HG02610 (cell line): Measurements from ENCODE around the gene AOX1.
"Not testable (repeated sequence)": the region's sequence is repeated elsewhere in the genome, so short reads cannot be mapped to it uniquely, and the experiment has no call there.

ENCODE experiments used
- ATAC-seq: cut with Tn5 transposase; IDR thresholded peaks from one replicate; pipeline ENCODE4 v1.9.1; 2021; ENCODE audit warnings: mild to moderate bottlenecking, moderate library complexity; ENCODE audit not compliant: unreplicated experiment

Gene AOX1

DNA sequence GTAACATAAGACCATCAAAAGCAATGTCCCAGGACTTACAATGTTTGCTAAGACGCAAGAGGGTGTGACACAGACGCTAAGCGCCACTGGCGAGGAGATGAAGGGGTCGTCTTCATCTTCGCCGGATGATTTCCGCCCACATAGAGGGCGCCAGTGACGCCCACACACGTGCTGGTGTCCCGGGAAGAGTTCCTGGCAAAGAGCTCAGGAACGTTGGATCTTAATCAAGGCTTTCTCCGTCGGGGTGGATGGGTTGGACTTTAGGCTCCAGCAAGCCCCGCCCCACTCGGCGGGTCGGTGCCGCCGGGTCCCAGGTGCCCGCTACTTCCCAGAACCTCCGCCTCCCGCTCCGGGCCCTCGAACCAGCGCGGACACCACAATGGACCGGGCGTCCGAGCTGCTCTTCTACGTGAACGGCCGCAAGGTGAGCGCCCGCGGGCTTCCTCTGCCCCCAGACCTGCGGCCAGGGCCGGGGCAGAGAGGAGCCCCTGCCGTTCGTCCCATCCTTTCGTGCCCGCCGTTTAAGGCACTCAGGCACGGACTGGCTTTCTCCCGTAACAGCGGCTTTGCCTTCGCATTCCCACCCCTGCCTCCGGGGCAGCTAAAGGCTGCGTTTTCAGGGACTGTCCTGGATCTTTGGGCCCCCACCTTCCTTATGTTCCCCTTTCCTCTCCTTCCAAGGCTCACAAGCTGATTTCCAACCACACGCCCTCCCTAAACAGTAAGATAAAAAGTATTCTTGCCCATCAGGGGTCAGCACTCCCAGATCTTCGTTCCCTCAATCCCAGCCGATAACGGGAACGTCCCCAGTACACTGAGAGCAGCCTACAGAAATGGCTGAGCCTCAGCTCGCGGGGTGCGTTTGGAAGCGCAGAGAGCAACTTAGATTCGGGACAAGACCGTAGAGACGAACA lies at the start of gene AOX1:
AOX1 (plus strand) TSS at position 285 of the 914 bp plus-strand sequence; CDS start at position 380, 95 bp downstream.
- peak; percentile 33 for ATAC-seq

DNA sequence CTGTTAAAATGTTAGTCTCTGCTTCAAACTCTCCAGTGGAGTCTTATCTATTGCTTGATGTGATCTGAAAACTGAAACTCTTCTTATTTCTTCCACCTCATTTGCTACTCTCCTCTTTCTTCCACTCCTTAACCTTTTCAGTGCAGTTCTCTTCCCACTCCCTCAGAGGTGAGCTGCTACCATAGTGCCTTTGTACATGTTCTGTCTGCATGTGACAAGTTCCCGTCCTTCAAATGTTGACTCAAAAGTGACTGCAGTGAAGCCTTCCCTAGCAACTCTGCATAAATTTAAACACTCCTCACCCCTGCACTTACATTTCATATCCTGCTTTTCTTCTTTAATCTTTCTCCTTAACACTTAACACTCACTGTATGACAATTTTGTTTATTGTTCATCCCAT lies 47.7 kb upstream of the AOX1 start:
- no peak for ATAC-seq

- ATAC-seq, result no peak
These were observed 45.0 kb upstream of the AOX1 start for GRCh38 chr2:200540793-200541192.

- ATAC-seq, result not testable (repeated sequence)
These were observed 19.2 kb upstream of the AOX1 start for GRCh38 chr2:200566596-200566995.

DNA sequence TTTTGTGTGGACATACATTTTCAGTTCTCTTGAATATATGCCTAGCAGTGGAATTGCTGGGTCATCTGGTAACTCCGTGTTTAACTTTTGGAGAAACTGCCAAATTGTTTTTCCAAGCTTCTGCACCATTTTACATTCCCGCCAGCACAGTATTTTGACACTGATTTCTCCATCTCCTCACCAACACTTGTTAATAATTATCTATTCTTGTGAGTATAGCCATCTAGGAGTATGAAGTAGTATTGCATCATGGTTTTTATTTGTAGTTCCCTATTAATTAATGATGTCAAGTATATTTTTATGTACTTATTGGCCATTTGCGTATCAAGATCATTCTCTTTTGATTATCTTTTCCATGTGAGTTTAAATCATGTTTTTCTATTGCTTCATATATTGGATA lies 17.9 kb upstream of the AOX1 start:
- ATAC-seq, result no peak

DNA sequence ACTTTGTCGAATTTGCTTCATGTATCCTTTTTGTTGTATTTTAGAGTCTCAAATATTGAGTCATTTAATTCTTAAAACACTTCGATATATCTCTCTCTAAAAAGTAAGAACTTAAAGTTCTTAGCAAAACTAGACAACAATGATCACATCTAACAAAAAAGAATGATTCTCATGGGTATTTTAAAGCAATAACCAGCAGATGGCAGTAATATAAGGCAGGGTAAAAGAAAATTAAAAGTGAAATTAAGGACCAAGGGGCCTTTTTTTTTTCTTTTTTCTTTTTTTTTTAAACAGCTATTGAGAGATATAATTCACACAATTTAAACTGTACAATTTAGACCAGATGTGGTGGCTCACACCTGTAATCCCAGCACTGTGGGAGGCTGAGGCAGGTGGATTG lies 9.9 kb upstream of the AOX1 start:
- ATAC-seq, result no peak

DNA sequence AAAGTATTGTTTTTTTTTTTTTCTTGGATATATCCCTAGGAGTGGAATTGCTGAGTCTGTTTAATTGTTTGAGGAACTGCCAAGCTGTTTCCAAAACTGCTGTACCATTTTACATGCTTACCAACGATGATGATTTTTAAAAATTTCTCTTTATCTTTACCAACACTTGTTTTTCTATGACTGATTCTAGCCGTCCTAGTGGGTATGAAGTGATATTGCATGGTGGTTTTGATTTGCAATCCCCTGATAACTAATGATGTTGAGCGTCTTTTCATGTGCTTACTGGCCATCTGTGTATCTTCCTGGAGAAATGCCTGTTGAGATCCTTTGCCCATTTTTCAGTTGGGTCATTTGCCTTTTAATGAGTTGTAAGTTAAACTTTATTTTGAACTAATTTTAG lies 8.8 kb upstream of the AOX1 start:
- ATAC-seq, result no peak

- ATAC-seq, result no peak
These were observed 7.0 kb upstream of the AOX1 start for GRCh38 chr2:200578778-200579177.

- peak; percentile 77 for ATAC-seq
These were observed 1.2 kb upstream of the AOX1 start for GRCh38 chr2:200584639-200585038.

- ATAC-seq, result no peak
These were observed 479 bp upstream of the AOX1 start for GRCh38 chr2:200585340-200585729.

GRCh38 chr2:200586644-200586975 lies 796 bp downstream of the AOX1 start:
- ATAC-seq, result no peak

GRCh38 chr2:200587007-200587616 lies 1.3 kb downstream of the AOX1 start:
- no peak for ATAC-seq

GRCh38 chr2:200588076-200588678 lies 2.4 kb downstream of the AOX1 start:
- ATAC-seq, result no peak

- no peak for ATAC-seq
These were observed 4.3 kb downstream of the AOX1 start for GRCh38 chr2:200590090-200590489.

- ATAC-seq, result no peak
These were observed 5.5 kb downstream of the AOX1 start for GRCh38 chr2:200591308-200591707.

- no peak for ATAC-seq
These were observed 6.7 kb downstream of the AOX1 start for GRCh38 chr2:200592406-200593075.

GRCh38 chr2:200593905-200594304 lies 8.1 kb downstream of the AOX1 start:
- ATAC-seq, result no peak

GRCh38 chr2:200595913-200596312 lies 10.1 kb downstream of the AOX1 start:
- ATAC-seq, result no peak

- no peak for ATAC-seq
These were observed 11.2 kb downstream of the AOX1 start for GRCh38 chr2:200596774-200597570.

DNA sequence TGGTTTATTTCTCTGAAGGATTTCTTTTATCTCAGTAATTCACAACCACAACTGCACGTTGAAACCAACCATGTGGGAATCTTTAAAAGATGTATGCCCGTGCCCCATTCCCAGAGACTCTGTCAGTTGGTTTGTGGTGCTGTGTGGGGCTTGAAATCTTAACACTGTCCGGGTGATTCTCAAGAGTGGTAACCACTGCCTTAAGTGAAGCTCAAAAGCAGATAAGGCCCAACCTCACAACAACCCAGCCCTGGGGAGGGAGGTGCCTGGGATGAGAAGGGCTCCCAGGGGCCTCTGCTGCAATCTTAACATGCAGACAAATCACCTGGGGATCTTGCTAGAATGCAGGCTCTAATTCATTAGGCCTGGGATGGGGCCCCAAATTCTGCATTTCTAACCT lies 13.4 kb downstream of the AOX1 start:
- ATAC-seq, result no peak
